Activated T-cell treated with anti-CD3 and anti-CD28 coated beads for 1 hour (primary cell): ENCODE results near the gene NMRAL1.

Experiments
- DNase-seq: peaks from one replicate; pipeline ENCODE4 v3.0.0-alpha.2; 2020; ENCODE audit warnings: low read depth

The NMRAL1 gene

GRCh38 chr16:4505356-4506147, 31.1 kb upstream of the NMRAL1 start:
- DNase-seq, result peak; percentile 61

GRCh38 chr16:4501071-4501478, 26.6 kb upstream of the NMRAL1 start:
- no peak for DNase-seq

- no peak for DNase-seq
These were observed 25.8 kb upstream of the NMRAL1 start for GRCh38 chr16:4500272-4500671.

DNA sequence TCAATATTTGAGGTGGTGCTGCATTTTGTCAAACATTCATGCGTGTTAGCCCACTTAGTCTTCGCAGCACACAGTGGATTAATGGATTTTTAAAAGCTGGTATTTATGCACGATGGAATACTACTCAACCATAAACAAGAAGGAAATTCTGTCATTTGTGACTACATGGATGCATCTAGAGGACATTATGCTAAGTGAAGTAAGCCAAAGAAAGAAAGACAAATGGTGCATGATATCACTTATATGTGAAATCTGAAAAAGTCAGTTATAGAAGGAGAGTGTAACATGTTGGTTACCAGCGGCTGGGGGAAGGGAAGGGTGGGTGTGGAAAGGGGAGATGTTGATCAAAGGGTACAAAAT, 24.8 kb upstream of the NMRAL1 start:
- DNase-seq, result no peak

DNA sequence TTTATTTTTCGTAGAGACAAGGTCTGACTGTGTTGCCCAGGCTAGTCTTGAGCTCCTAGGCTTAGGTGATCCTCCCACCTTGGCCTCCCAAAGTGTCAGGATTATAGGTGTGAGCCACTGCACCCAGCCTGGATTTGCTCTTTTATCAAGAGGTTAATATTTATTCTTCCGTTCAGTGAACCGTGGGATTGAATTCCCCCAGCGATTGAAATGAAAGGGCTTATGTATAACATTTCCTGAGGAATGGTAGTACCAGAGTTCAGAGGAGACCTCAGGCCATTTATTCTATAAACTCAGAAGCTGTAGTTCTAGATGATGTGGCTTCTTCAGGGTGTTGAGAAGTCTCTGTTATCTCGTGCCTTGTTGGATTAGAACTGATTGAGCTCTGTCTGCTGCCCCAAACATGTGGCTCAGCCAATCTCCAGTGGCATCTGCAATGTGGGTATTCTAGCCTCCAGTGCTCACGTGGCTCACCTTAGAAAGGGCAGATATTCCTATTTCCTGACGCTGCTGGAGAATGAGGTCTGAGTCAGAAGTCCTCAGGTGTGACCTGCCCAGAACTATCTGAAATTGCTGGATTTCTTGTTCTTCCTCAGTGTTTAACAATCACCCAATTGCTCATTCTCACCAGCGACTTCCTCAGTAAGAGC, 24.2 kb upstream of the NMRAL1 start:
- DNase-seq, result no peak

DNA sequence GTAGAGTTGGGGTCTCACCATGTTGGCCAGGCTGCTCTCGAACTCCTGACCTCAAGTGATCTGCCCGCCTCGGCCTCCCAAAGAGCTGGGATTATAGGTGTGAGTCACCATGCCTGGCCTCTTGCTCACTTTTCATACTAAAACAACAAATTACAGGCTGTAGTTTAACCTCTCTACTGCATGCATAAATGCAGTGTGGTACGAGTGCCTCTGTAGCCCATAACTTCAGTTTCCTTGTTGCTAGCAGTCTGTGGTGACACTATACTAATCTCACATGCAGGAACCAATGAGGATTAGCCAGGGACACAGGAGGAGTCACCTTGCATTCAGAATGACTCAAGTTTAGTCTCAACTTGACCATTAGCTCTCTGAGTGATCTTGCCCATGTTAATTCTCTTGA, 21.9 kb upstream of the NMRAL1 start:
- DNase-seq, result no peak

DNA sequence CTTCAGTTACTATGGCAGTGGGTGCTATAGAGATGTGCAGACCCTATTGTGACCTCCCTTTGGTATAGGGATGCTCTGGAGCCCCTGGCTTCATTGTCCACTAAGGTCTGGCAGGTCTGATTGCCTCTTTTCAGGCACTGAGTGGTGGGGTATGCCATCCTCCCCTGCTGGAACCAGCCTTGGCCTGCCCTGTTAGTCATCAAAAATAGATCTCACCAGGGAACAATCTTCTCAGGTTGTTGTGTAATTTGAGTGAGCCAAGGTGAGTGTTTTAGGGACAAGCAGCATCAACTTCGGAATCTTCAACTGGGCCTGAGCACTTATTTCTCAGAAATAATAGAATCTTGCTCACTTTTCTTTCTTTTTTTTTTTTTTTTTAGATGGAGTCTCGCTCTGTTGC, 21.3 kb upstream of the NMRAL1 start:
- no peak for DNase-seq

DNA sequence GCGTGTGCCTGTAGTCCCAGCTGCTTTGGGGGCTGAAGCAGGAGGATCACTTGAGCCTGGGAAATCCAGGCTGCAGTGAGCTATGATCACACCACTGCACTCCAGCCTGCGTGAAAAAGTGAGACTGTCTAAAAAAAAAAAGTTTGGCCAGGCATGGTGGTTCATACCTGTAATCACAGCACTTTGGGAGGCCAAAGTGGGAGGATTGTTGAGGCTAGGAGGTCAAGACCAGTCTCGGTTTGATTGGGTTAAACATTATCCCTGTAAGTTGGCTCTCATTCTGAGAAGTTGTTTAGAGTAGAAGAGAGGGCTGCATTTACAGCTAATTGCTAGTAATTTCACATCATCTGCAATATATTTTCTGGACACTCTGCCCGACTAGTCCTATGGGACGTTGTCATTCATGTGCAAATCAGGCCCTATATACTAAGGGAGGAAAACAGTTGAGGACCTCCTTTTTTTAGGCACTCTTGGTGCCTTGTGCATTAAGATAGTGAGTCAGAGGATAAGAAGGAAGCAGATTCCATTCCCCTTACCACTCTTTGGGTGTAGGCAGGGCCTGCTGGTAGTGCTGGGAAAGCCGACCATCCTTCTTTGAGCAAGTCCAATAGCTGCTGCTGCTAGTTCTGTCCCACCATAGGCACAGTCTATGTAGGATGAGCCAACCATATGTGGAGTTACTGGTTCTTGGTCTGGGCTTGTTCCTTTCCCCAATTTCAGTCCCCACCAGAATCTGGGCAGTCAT, 20.5 kb upstream of the NMRAL1 start:
- no peak for DNase-seq

- no peak for DNase-seq
These were observed 17.5 kb upstream of the NMRAL1 start for GRCh38 chr16:4491898-4492297.

DNA sequence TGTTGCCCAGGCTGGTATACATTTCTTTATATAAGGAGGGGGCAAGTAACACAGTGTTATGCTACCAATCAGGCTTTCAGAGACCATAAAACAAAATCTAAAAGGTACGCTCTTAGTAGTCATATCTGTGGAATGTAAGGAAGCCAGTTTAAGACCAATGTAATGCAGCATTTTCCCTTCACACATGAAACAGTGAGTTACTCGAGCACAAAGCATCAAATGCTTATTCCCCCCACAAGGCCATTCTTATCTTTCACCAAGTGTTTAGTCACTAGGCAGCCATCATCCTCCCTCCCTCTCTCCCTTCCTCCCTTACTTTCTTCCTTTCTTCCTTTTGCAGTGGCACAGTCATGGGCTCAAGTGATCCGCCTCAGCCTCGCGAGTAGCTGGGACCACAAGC, 14.6 kb upstream of the NMRAL1 start:
- no peak for DNase-seq

GRCh38 chr16:4488499-4488967, 14.1 kb upstream of the NMRAL1 start:
- no peak for DNase-seq

- no peak for DNase-seq
These were observed 13.6 kb upstream of the NMRAL1 start for GRCh38 chr16:4487955-4488498.

- no peak for DNase-seq
These were observed 11.9 kb upstream of the NMRAL1 start for GRCh38 chr16:4486126-4486893.

- no peak for DNase-seq
These were observed 7.5 kb upstream of the NMRAL1 start for GRCh38 chr16:4481963-4482362.

DNA sequence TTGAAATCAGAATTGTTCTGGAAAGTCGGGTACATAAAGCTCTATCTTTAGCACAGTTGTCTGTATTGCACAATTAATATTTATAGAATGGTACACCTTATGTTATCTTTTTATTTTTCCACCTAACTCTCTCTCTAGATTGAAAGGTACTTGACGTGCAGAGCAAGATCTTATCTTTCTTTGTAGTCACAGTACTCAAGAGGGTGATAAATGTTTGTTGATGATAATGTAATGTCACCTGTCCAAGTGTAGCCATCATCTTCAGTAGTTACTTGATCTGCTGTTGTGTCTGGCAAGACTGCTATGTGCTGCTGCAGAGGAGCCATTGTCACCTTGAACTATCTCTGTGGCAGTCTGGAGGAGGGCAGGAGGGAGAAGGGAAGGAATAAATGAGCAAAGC, 7.1 kb upstream of the NMRAL1 start:
- no peak for DNase-seq

DNA sequence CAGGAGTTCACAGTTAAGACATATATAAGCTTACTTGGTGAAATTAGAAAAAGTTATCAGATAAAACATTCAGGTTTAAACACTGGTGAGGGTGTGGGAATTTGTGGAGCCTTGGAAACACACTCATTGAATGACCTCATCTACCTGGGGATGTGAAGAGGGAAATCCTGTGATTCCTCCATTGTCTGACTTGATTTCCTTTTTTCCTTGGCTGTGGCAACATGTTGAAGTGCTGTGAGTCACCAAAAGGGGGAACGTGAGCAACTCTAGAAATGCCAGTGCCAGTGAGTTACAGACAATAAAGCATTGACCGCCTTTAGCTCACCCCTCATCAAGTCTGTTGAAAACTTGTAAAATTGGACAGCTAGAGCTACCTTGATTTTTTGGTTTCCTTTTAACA, 3.5 kb upstream of the NMRAL1 start:
- DNase-seq, result no peak

DNA sequence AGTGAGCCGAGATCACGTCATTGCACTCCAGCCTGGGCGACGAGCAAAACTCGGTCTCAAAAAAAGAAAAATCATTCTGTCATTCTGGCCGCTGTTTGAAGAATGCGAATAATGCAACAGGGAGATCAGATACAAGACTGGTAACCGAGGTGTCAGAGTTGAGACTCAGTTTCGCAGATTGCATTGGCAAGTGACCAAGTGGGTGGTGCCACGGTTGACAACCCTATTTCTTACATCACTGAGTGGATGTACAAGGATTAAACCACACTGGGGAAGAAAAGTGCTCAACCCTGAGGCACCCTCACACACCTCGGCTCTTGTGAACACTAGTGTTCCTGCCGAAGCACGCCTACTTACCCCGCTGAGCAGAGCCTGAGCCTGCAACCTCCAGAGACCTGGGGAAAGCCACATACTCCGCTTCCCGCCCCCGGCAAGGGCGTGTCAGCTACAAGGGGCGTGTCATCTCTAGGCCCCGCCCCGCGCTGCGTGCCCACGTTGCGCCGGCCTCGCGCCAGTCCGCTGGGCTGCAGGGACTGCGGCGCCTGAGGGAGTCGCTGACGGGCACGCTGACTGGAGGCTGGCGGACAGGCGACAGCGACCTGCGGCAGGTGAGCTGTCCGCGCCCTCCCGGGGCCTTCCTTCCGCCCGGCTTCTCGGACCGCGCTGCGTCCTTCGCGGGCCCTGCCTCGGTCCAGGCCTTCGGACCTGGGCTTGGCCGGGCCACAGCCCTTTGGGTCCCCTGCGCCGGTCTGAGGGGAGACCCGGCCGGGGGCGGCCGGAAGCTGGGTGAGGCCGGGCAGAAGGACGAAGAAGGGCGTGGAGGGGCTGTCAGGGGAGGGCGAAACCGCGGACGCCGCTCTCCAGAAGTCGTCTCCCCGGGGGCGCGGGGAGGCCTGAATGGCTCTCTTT, 1.7 kb upstream of the NMRAL1 start, which contains the start of gene HMOX2:
HMOX2 (plus strand) TSS at position 519 of the 909 bp plus-strand sequence. CDS start 29,127 bp downstream, outside the sequence.
- DNase-seq, result peak; percentile 88

GRCh38 chr16:4472880-4473279, 1.5 kb downstream of the NMRAL1 start:
- DNase-seq, result no peak

GRCh38 chr16:4471869-4472268, 2.6 kb downstream of the NMRAL1 start:
- DNase-seq, result no peak

DNA sequence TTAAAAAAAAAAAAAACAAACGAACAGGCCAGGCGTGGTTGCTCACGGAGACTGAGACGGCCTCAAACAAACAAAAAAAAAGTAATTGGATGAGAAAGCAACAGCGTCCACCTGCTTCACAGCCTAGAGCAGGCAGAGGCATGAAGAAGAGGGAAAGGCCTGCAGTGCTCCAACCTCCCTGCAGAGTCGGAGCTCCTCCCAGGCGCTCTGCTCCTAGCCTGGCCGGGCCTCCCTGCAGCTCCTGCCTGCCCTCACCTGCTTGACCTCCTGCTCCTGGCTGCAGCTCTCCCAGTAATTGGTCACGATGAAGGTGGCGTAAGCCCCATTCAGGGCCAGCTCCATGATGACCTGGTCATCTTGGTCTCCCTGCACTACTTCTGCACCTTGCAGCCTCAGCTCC, 5.5 kb downstream of the NMRAL1 start:
- DNase-seq, result no peak

- DNase-seq, result no peak
These were observed 6.5 kb downstream of the NMRAL1 start for GRCh38 chr16:4467916-4468315.
